Thoracic aorta (tissue), 2 donors: Measurements from ENCODE around the gene KLHL2. TPM values are rescaled to one million over a fixed set of nuclear protein-coding genes. Genes with fewer than 3 reads are reported as not detected.

Experiments used
- ATAC-seq: fragments of 150-250 bp; one replicate; pipeline ENCODE4 v1.8.0; 2017; ENCODE audit warnings: low read depth; ENCODE audit not compliant: insufficient number of reproducible peaks, low FRiP score
- DNase-seq: peaks from one replicate; pipeline ENCODE4 v3.0.0-alpha.2; 2020; ENCODE audit warnings: low spot score
- H3K27ac ChIP-seq, 2 donors: fragments of 200-600 bp; sonication (generic); 1 replicate in 1 of 2; 2 replicates in 1 of 2; pipeline ENCODE4 v1.5.1; 2016; ENCODE audit warnings: mild to moderate bottlenecking in 2 of 2, moderate library complexity in 2 of 2
- H3K27me3 ChIP-seq: fragments of 200-600 bp; sonication (generic); replicated peaks from 2 replicates; pipeline ENCODE4 v1.6.0; 2016; ENCODE audit warnings: mild to moderate bottlenecking; ENCODE audit not compliant: insufficient read depth
- H3K36me3 ChIP-seq: fragments of 200-600 bp; sonication (generic); one replicate; pipeline ENCODE4 v1.5.1; 2016
- H3K4me1 ChIP-seq, 2 donors: fragments of 200-600 bp; sonication (generic); 1 replicate in 1 of 2; 2 replicates in 1 of 2; pipeline versions ENCODE4 v1.5.1 to v1.6.0; 2016; ENCODE audit warnings: low read depth in 2 of 2, mild to moderate bottlenecking in 1 of 2; ENCODE audit not compliant: control insufficient read depth in 1 of 2
- H3K4me3 ChIP-seq: fragments of 200-600 bp; sonication (generic); 2 replicates; pipeline ENCODE4 v1.5.1; 2016; ENCODE audit warnings: mild to moderate bottlenecking
- H3K9me3 ChIP-seq: fragments of 200-600 bp; sonication (generic); 2 replicates; pipeline ENCODE4 v1.5.1; 2016
- CTCF ChIP-seq: fragments of 200-600 bp; sonication (generic); IDR thresholded peaks from one replicate; pipeline ENCODE4 v1.5.1; 2019; ENCODE audit warnings: antibody characterized with exemption
- total RNA-seq, 2 donors: library from RNA; depleted of rRNA; stranded (reverse); fragments of >200 nt; gene quantifications; one replicate each; pipeline versions ENCODE4 v1.1.0 to v1.2.3, GENCODE V29; 2016

KLHL2 gene
- total RNA-seq, 2 donors from 2014 or later, result 13.5 to 48.2 TPM

GRCh38 chr4:165201806-165202205, 5.6 kb upstream of the KLHL2 start:
- ATAC-seq (no peak), DNase-seq (no peak)
- no peaks in the 10 kb centered on the region for H3K9me3 ChIP-seq
- no peak overlapping the region for H3K4me3 ChIP-seq
- peaks cover 5 to 7% of the 10 kb centered on the region in 2 donors for H3K4me1 ChIP-seq
- no peaks in the 10 kb centered on the region for H3K27me3 ChIP-seq
- H3K27ac ChIP-seq, result no peak overlapping the region
- H3K36me3 ChIP-seq, result no peaks in the 10 kb centered on the region
- no peak for TF ChIP-seq CTCF

- TF ChIP-seq CTCF, result no peak
- ATAC-seq, result no peak
- H3K9me3 ChIP-seq, result no peaks in the 10 kb centered on the region
- H3K4me1 ChIP-seq, result peaks cover 6 to 10% of the 10 kb centered on the region in 2 donors
- no peak overlapping the region for H3K4me3 ChIP-seq
- no peaks in the 10 kb centered on the region for H3K27me3 ChIP-seq
- no peaks in the 10 kb centered on the region for H3K36me3 ChIP-seq
- H3K27ac ChIP-seq, result no peak overlapping the region
- no peak for DNase-seq
Measured at GRCh38 chr4:165203541-165204461, 3.6 kb upstream of the KLHL2 start.

GRCh38 chr4:165204462-165204830, 2.9 kb upstream of the KLHL2 start:
- Histone ChIP-seq H3K9me3 (no peaks in the 10 kb centered on the region), H3K27me3 (no peaks in the 10 kb centered on the region), H3K36me3 (no peaks in the 10 kb centered on the region), H3K27ac (no peak overlapping the region), H3K4me3 (no peak overlapping the region), H3K4me1 (peaks cover 12 to 14% of the 10 kb centered on the region in 2 donors)
- DNase-seq (no peak), ATAC-seq (no peak)
- no peak for TF ChIP-seq CTCF

- peak overlapping the region; percentile 53 to 70 for H3K27ac ChIP-seq
- ATAC-seq, result peak; percentile 11
- no peaks in the 10 kb centered on the region for H3K27me3 ChIP-seq
- H3K4me1 ChIP-seq, result peaks cover 14% of the 10 kb centered on the region in 2 donors
- DNase-seq, result no peak
- TF ChIP-seq CTCF, result no peak
- no peaks in the 10 kb centered on the region for H3K9me3 ChIP-seq
- no peaks in the 10 kb centered on the region for H3K36me3 ChIP-seq
- H3K4me3 ChIP-seq, result peak overlapping the region; percentile 92
Measured at GRCh38 chr4:165207016-165207430, 338 bp upstream of the KLHL2 start.

- peaks cover 14% of the 10 kb centered on the region in 2 donors for H3K4me1 ChIP-seq
- DNase-seq (no peak), ATAC-seq (no peak)
- no peaks in the 10 kb centered on the region for H3K36me3 ChIP-seq
- no peak for TF ChIP-seq CTCF
- peak overlapping the region; percentile 80 to 84 for H3K27ac ChIP-seq
- peak overlapping the region; percentile 92 for H3K4me3 ChIP-seq
- no peaks in the 10 kb centered on the region for H3K9me3 ChIP-seq
- H3K27me3 ChIP-seq, result no peaks in the 10 kb centered on the region
Measured at GRCh38 chr4:165208221-165208652, 876 bp downstream of the KLHL2 start.
